K562 (cell line): ENCODE results near the gene TEAD3. TPM values are rescaled to one million over a fixed set of nuclear protein-coding genes. Genes with fewer than 3 reads are reported as not detected.

ENCODE experiments used
- CEBPZ ChIP-seq: fragments of 150-350 bp; IDR thresholded peaks from 2 replicates; pipeline ENCODE4 v1.6.1; 2014; ENCODE audit warnings: low read depth, mild to moderate bottlenecking, low read length, borderline replicate concordance
- DEAF1 ChIP-seq: fragments of 450-650 bp; formaldehyde crosslinking; IDR thresholded peaks from 2 replicates; pipeline ENCODE4 v1.4.0; 2020; ENCODE audit warnings: mild to moderate bottlenecking, moderate library complexity
- ELF1 ChIP-seq: fragments of 200-800 bp; sonication (Bioruptor generic); IDR thresholded peaks from 2 replicates; pipeline ENCODE4 v1.6.1; 2016; ENCODE audit warnings: missing genetic modification characterization, missing compliant biosample characterization
- ELF2 ChIP-seq: fragments of 250-450 bp; sonication (Bioruptor Pico); IDR thresholded peaks from 2 replicates; pipeline ENCODE4 v1.5.0; 2021; ENCODE audit warnings: mild to moderate bottlenecking
- HSF4 ChIP-seq: fragments of 250-450 bp; sonication (Bioruptor Pico); IDR thresholded peaks from 2 replicates; pipeline ENCODE4 v2.1.2; 2022; ENCODE audit warnings: mild to moderate bottlenecking, moderate library complexity, borderline replicate concordance
- KDM2B ChIP-seq: fragments of 250-450 bp; sonication (Bioruptor Pico); IDR thresholded peaks from 2 replicates; pipeline ENCODE4 v1.8.0; 2021; ENCODE audit warnings: mild to moderate bottlenecking, moderate library complexity
- MECOM ChIP-seq: fragments of 250-450 bp; sonication (Bioruptor Pico); IDR thresholded peaks from 2 replicates; pipeline ENCODE4 v1.8.0; 2022; ENCODE audit warnings: inconsistent platforms
- RFX1 ChIP-seq: fragments of 450-650 bp; IDR thresholded peaks from 2 replicates; pipeline ENCODE4 v1.6.1; 2016; ENCODE audit warnings: mild to moderate bottlenecking, moderate library complexity
- RNF219 ChIP-seq: fragments of 250-450 bp; sonication (Bioruptor Pico); IDR thresholded peaks from 2 replicates; pipeline ENCODE4 v1.5.0; 2022; ENCODE audit warnings: mild to moderate bottlenecking
- ZNF354B ChIP-seq: fragments of 250-450 bp; sonication (Bioruptor Pico); IDR thresholded peaks from 2 replicates; pipeline ENCODE4 v1.4.0; 2020
- polyA plus RNA-seq, 8 experiments: library from polyadenylated mRNA; depleted of rRNA in 4 of 8; stranded (reverse) in 5 of 8; unstranded in 3 of 8; fragments of >200 nt; fragmentation: Nextera tagmentation in 2 of 8; fragmentation: Illumina TruSeq in 1 of 8; extraction: Ambion mirVana in 2 of 8; extraction: Trizol in 1 of 8; gene quantifications; 2 replicates each; pipeline versions ENCODE4 v1.2.1 to v1.2.3, GENCODE V29; 2011 to 2014; ENCODE audit warnings: inconsistent platforms in 1 of 8, missing spikeins in 1 of 8
- total RNA-seq, 7 experiments: library from RNA; depleted of rRNA in 6 of 7; stranded (reverse); fragments of >200 nt in 6 of 7; fragmentation: Illumina TruSeq in 2 of 7; extraction: Trizol in 2 of 7; gene quantifications; 2 replicates each; pipeline versions ENCODE4 v1.2.1 to v1.2.3, GENCODE V29; 2011 to 2021; ENCODE audit warnings: low replicate concordance in 1 of 7
- TF ChIP-seq, protein P1 (sequence below), 2 experiments: fragments of 450-650 bp in 1 of 2; IDR thresholded peaks; 2 replicates each; pipeline ENCODE4 v1.6.1; 2011 to 2017; ENCODE audit warnings: low read depth in 2 of 2, antibody characterized with exemption in 1 of 2, borderline replicate concordance in 1 of 2, low read length in 1 of 2, mild to moderate bottlenecking in 1 of 2, mixed read lengths in 1 of 2; ENCODE audit not compliant: control insufficient read depth in 1 of 2
- TF ChIP-seq, protein P2 (sequence below): sonication (generic); formaldehyde crosslinking; IDR thresholded peaks from 2 replicates; pipeline ENCODE4 v1.8.0; 2022; ENCODE audit warnings: mild to moderate bottlenecking, missing genetic modification reagents
- TF ChIP-seq, protein P3 (sequence below): sonication (generic); formaldehyde crosslinking; IDR thresholded peaks from 2 replicates; pipeline ENCODE4 v1.8.1; 2023; ENCODE audit warnings: mild to moderate bottlenecking, missing genetic modification reagents

Gene TEAD3
- total and polyA plus RNA-seq, 9 of the 15 experiments (the other 6 are each of a cell fraction or from before 2014, with no cell fraction given): 0.63 to 13.2 (median 3.3) TPM

- TF ChIP-seq HSF4 (CRISPR knock-in tag) (no peak), MECOM (peak; percentile 51; the same call in 1 of the 2 replicates), ZNF354B (CRISPR knock-in tag) (no peak), RNF219 (CRISPR knock-in tag) (no peak), ELF2 (CRISPR knock-in tag) (no peak), RFX1 (no peak), DEAF1 (CRISPR knock-in tag) (no peak), KDM2B (no peak), ELF1 (tag) (no peak), CEBPZ (no peak)
- TF ChIP-seq, protein P1, sequence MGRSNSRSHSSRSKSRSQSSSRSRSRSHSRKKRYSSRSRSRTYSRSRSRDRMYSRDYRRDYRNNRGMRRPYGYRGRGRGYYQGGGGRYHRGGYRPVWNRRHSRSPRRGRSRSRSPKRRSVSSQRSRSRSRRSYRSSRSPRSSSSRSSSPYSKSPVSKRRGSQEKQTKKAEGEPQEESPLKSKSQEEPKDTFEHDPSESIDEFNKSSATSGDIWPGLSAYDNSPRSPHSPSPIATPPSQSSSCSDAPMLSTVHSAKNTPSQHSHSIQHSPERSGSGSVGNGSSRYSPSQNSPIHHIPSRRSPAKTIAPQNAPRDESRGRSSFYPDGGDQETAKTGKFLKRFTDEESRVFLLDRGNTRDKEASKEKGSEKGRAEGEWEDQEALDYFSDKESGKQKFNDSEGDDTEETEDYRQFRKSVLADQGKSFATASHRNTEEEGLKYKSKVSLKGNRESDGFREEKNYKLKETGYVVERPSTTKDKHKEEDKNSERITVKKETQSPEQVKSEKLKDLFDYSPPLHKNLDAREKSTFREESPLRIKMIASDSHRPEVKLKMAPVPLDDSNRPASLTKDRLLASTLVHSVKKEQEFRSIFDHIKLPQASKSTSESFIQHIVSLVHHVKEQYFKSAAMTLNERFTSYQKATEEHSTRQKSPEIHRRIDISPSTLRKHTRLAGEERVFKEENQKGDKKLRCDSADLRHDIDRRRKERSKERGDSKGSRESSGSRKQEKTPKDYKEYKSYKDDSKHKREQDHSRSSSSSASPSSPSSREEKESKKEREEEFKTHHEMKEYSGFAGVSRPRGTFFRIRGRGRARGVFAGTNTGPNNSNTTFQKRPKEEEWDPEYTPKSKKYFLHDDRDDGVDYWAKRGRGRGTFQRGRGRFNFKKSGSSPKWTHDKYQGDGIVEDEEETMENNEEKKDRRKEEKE (IDR thresholded peaks at IDR 0.05; ENCODE audit: borderline replicate concordance in 1 of 2, control insufficient read depth in 1 of 2, low read depth in 2 of 2, low read length in 1 of 2): no peak
- TF ChIP-seq, protein P2, sequence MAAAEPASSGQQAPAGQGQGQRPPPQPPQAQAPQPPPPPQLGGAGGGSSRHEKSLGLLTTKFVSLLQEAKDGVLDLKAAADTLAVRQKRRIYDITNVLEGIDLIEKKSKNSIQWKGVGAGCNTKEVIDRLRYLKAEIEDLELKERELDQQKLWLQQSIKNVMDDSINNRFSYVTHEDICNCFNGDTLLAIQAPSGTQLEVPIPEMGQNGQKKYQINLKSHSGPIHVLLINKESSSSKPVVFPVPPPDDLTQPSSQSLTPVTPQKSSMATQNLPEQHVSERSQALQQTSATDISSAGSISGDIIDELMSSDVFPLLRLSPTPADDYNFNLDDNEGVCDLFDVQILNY: peak; percentile 88; the same call in 1 of the 2 replicates
- TF ChIP-seq, protein P3, sequence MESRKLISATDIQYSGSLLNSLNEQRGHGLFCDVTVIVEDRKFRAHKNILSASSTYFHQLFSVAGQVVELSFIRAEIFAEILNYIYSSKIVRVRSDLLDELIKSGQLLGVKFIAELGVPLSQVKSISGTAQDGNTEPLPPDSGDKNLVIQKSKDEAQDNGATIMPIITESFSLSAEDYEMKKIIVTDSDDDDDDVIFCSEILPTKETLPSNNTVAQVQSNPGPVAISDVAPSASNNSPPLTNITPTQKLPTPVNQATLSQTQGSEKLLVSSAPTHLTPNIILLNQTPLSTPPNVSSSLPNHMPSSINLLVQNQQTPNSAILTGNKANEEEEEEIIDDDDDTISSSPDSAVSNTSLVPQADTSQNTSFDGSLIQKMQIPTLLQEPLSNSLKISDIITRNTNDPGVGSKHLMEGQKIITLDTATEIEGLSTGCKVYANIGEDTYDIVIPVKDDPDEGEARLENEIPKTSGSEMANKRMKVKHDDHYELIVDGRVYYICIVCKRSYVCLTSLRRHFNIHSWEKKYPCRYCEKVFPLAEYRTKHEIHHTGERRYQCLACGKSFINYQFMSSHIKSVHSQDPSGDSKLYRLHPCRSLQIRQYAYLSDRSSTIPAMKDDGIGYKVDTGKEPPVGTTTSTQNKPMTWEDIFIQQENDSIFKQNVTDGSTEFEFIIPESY (CRISPR knock-in tag): no peak
Observed at GRCh38 chr6:35498422-35499067, 1.7 kb upstream of the TEAD3 start (continued).
